Neural cell (in vitro differentiated cells): ENCODE results near the gene RANGRF.

Experiments
- CTCF ChIP-seq: fragments of 450-650 bp; IDR thresholded peaks from 2 replicates; pipeline ENCODE4 v1.5.1; 2014; ENCODE audit warnings: antibody characterized with exemption, mild to moderate bottlenecking, moderate library complexity; ENCODE audit not compliant: poor library complexity, severe bottlenecking
- EP300 ChIP-seq: fragments of 450-650 bp; conservative IDR thresholded peaks from 2 replicates; pipeline ENCODE4 v1.6.1; 2014; ENCODE audit warnings: antibody characterized with exemption, mild to moderate bottlenecking, moderate library complexity; ENCODE audit not compliant: poor library complexity, severe bottlenecking
- RAD21 ChIP-seq: fragments of 450-650 bp; conservative IDR thresholded peaks from 2 replicates; pipeline ENCODE4 v1.6.1; 2014; ENCODE audit warnings: antibody characterized with exemption, mild to moderate bottlenecking, moderate library complexity
- REST ChIP-seq: IDR thresholded peaks from 2 replicates; pipeline ENCODE4 v1.6.1; 2012; ENCODE audit warnings: borderline replicate concordance
- TAF1 ChIP-seq: IDR thresholded peaks from 2 replicates; pipeline ENCODE4 v1.6.1; 2012; ENCODE audit warnings: low read depth

- TF ChIP-seq CTCF (no peak), TAF1 (no peak), EP300 (no peak), RAD21 (no peak), REST (no peak)
These were observed 13.7 kb upstream of the RANGRF start for GRCh38 chr17:8274816-8275215.
